Natural killer cell (primary cell): ENCODE data around the gene GPR17. TPM values are rescaled to one million over a fixed set of nuclear protein-coding genes. Genes with fewer than 3 reads are reported as not detected.

ENCODE experiments used
- ATAC-seq, 3 donors: fragments of 150-1000 bp in 2 of 3; fragments of 200-7000 bp in 1 of 3; cut with Tn5 transposase; 1 replicate in 1 of 3; 2 replicates in 2 of 3; pipeline ENCODE4 v1.10.0; 2021; ENCODE audit warnings: mild to moderate bottlenecking in 2 of 3, moderate library complexity in 2 of 3
- DNase-seq, 2 donors: peaks; one replicate each; pipeline versions ENCODE4 v3.0.0 to v3.0.0-alpha.2; 2013 to 2021; ENCODE audit warnings: mixed read lengths in 1 of 2
- H3K27ac ChIP-seq: one replicate; pipeline ENCODE4 v1.5.1; 2013; ENCODE audit warnings: mild to moderate bottlenecking, low read length
- H3K27me3 ChIP-seq: one replicate; pipeline ENCODE4 v1.6.1; 2013; ENCODE audit warnings: low read length; ENCODE audit not compliant: control insufficient read depth, insufficient read depth
- H3K36me3 ChIP-seq: one replicate; pipeline ENCODE4 v1.6.1; 2013; ENCODE audit warnings: low read length; ENCODE audit not compliant: control insufficient read depth, insufficient read depth
- H3K4me1 ChIP-seq: one replicate; pipeline ENCODE4 v1.6.1; 2013; ENCODE audit warnings: low read length; ENCODE audit not compliant: control insufficient read depth, insufficient read depth
- H3K4me3 ChIP-seq: one replicate; pipeline ENCODE4 v1.5.1; 2013; ENCODE audit warnings: low read length
- H3K9me3 ChIP-seq: one replicate; pipeline ENCODE4 v1.6.1; 2013; ENCODE audit warnings: low read length; ENCODE audit not compliant: control insufficient read depth, insufficient read depth
- H3K27ac Mint-ChIP-seq, 2 donors: one replicate each; pipeline ENCODE4 v1.8.0; 2022; ENCODE audit warnings: mild to moderate bottlenecking in 2 of 2, mixed read lengths in 2 of 2, moderate library complexity in 1 of 2
- H3K27me3 Mint-ChIP-seq, 2 donors: one replicate each; pipeline ENCODE4 v1.8.0; 2022; ENCODE audit warnings: low read depth in 2 of 2, mixed read lengths in 2 of 2
- H3K36me3 Mint-ChIP-seq: one replicate; pipeline ENCODE4 v1.8.0; 2022; ENCODE audit warnings: mixed read lengths
- H3K4me1 Mint-ChIP-seq, 2 donors: one replicate each; pipeline ENCODE4 v1.8.0; 2022; ENCODE audit warnings: mixed read lengths in 2 of 2
- H3K4me3 Mint-ChIP-seq: one replicate; pipeline ENCODE4 v1.8.0; 2022; ENCODE audit warnings: mild to moderate bottlenecking, moderate library complexity, mixed read lengths
- H3K9me3 Mint-ChIP-seq, 2 donors: one replicate each; pipeline ENCODE4 v1.8.0; 2022; ENCODE audit warnings: mixed read lengths in 2 of 2
- WGBS: methylation state at CpG from one replicate; pipeline ENCODE4 v1.1.7; 2013; ENCODE audit warnings: missing lambda C conversion rate; ENCODE audit not compliant: insufficient coverage; 5-methylcytosine and 5-hydroxymethylcytosine counted together
- intact Hi-C: fragments of 100-400 bp; cut with micrococcal nuclease; formaldehyde crosslinking; loops from one replicate; pipeline ENCODE4 v1.14.2; 2022
- total RNA-seq, 4 donors: library from RNA; stranded (reverse); fragments of 120-200 nt in 1 of 4; gene quantifications; one replicate each; pipeline versions ENCODE4 v1.2.3 to v1.2.4, GENCODE V29; 2013 to 2022
- TF ChIP-seq, protein P1 (sequence below): fragments of 200-600 bp; IDR thresholded peaks from one replicate; pipeline ENCODE4 v1.8.0; 2022; ENCODE audit warnings: antibody characterized with exemption

GPR17 gene
- total RNA-seq, 3 donors from 2014 or later (not counting 1 experiment from before 2014, with no cell fraction given): not detected

DNA sequence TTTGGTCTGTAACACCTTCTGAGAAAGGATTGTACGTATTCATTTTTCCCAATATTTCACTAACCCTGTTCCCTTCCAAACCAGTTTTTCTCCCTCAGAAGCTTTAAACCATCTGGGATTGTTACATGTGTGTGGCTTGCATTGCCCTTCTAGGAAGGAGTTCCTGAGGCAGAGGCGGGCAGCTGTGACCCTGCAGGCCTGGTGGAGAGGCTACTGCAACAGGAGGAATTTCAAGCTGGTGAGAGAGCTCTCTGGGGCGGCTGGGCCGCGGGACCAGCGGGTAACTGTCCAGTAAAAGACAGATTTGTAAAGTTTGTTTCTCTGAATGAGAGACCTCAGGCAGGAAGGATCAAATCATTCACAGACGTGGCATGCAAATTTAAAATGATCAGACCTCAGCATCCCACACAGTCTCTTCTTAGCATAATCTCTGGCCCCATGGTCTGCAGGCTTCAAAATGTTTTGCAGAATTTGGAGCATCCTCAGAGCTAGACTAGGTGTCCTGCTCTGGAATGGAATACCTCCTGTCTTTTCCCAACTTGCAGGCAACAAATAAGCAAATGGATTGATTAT lies 40.2 kb upstream of the GPR17 start:
- H3K4me1 ChIP-seq: no peaks in the 10 kb centered on the region
- 85% methylated on average over 7 of the region's 7 CpGs for WGBS
- peaks cover 0 to under 1% of the 10 kb centered on the region in 2 donors for H3K27me3 Mint-ChIP-seq
- no peaks in the 10 kb centered on the region for H3K9me3 Mint-ChIP-seq
- H3K4me3 Mint-ChIP-seq: no peak overlapping the region
- no peak overlapping the region for H3K4me3 ChIP-seq
- no peaks in the 10 kb centered on the region for H3K36me3 Mint-ChIP-seq
- intact Hi-C loops: no loop called here
- no peak for DNase-seq
- H3K9me3 ChIP-seq: no peaks in the 10 kb centered on the region
- H3K4me1 Mint-ChIP-seq: no peaks in the 10 kb centered on the region
- no peak overlapping the region for H3K27ac ChIP-seq
- TF ChIP-seq, protein P1, sequence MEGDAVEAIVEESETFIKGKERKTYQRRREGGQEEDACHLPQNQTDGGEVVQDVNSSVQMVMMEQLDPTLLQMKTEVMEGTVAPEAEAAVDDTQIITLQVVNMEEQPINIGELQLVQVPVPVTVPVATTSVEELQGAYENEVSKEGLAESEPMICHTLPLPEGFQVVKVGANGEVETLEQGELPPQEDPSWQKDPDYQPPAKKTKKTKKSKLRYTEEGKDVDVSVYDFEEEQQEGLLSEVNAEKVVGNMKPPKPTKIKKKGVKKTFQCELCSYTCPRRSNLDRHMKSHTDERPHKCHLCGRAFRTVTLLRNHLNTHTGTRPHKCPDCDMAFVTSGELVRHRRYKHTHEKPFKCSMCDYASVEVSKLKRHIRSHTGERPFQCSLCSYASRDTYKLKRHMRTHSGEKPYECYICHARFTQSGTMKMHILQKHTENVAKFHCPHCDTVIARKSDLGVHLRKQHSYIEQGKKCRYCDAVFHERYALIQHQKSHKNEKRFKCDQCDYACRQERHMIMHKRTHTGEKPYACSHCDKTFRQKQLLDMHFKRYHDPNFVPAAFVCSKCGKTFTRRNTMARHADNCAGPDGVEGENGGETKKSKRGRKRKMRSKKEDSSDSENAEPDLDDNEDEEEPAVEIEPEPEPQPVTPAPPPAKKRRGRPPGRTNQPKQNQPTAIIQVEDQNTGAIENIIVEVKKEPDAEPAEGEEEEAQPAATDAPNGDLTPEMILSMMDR: no peak
- ATAC-seq: no peak
- H3K27me3 ChIP-seq: no peaks in the 10 kb centered on the region
- H3K27ac Mint-ChIP-seq: no peak overlapping the region
- H3K36me3 ChIP-seq: no peaks in the 10 kb centered on the region

GRCh38 chr2:127606625-127607398 lies 39.1 kb upstream of the GPR17 start:
- no peaks in the 10 kb centered on the region for H3K4me1 ChIP-seq
- no peaks in the 10 kb centered on the region for H3K27me3 Mint-ChIP-seq
- H3K9me3 Mint-ChIP-seq: no peaks in the 10 kb centered on the region
- DNase-seq: peak in 1 of 2 donors; percentile 7
- no peaks in the 10 kb centered on the region for H3K4me1 Mint-ChIP-seq
- ATAC-seq: no peak
- no peak overlapping the region for H3K4me3 ChIP-seq
- H3K9me3 ChIP-seq: no peaks in the 10 kb centered on the region
- H3K27ac ChIP-seq: no peak overlapping the region
- no peak overlapping the region for H3K4me3 Mint-ChIP-seq
- 92% methylated on average over 17 of the region's 17 CpGs for WGBS
- no peak overlapping the region for H3K27ac Mint-ChIP-seq
- TF ChIP-seq, protein P1: no peak
- intact Hi-C loops: no loop called here
- H3K36me3 ChIP-seq: no peaks in the 10 kb centered on the region
- no peaks in the 10 kb centered on the region for H3K36me3 Mint-ChIP-seq
- no peaks in the 10 kb centered on the region for H3K27me3 ChIP-seq

- peak in 1 of 2 donors; percentile 3 for DNase-seq
- Histone ChIP-seq H3K4me1 (no peaks in the 10 kb centered on the region), H3K27me3 (no peaks in the 10 kb centered on the region), H3K4me3 (no peak overlapping the region), H3K27ac (no peak overlapping the region), H3K36me3 (no peaks in the 10 kb centered on the region), H3K9me3 (no peaks in the 10 kb centered on the region)
- no peaks in the 10 kb centered on the region for H3K27me3 Mint-ChIP-seq
- intact Hi-C loops: no loop called here
- no peaks in the 10 kb centered on the region for H3K9me3 Mint-ChIP-seq
- H3K4me3 Mint-ChIP-seq: no peak overlapping the region
- TF ChIP-seq, protein P1: no peak
- H3K36me3 Mint-ChIP-seq: no peaks in the 10 kb centered on the region
- H3K4me1 Mint-ChIP-seq: no peaks in the 10 kb centered on the region
- no peak for ATAC-seq
- H3K27ac Mint-ChIP-seq: no peak overlapping the region
- WGBS: 93% methylated on average over 9 of the region's 9 CpGs
Measured at GRCh38 chr2:127607399-127607908, 38.5 kb upstream of the GPR17 start.
